Liver (tissue), 9 donors: ENCODE data around the gene RAB4A. TPM values are rescaled to one million over a fixed set of nuclear protein-coding genes. Genes with fewer than 3 reads are reported as not detected.

ENCODE experiments used
- DNase-seq: peaks from one replicate; pipeline ENCODE4 v3.0.0-alpha.2; 2017; ENCODE audit warnings: low spot score
- H3K27ac ChIP-seq, 2 donors: one replicate each; pipeline ENCODE4 v1.7.0; 2013; ENCODE audit warnings: inconsistent platforms in 2 of 2, low read length in 2 of 2, control low read depth in 1 of 2, low read depth in 1 of 2, mild to moderate bottlenecking in 1 of 2
- H3K27me3 ChIP-seq, 4 donors: one replicate each; pipeline versions ENCODE4 v1.6.1 to v1.7.0; 2013; ENCODE audit warnings: low read length in 3 of 4, inconsistent platforms in 1 of 4, mild to moderate bottlenecking in 1 of 4, moderate library complexity in 1 of 4; ENCODE audit not compliant: control insufficient read depth in 4 of 4, insufficient read depth in 4 of 4
- H3K36me3 ChIP-seq, 4 donors: one replicate each; pipeline versions ENCODE4 v1.6.1 to v1.7.0; 2013; ENCODE audit warnings: low read length in 3 of 4, mild to moderate bottlenecking in 3 of 4, low read depth in 1 of 4, moderate library complexity in 1 of 4; ENCODE audit not compliant: control insufficient read depth in 4 of 4, insufficient read depth in 3 of 4
- H3K4me1 ChIP-seq, 4 donors: one replicate each; pipeline versions ENCODE4 v1.6.1 to v1.7.0; 2013; ENCODE audit warnings: low read length in 3 of 4, mild to moderate bottlenecking in 3 of 4, moderate library complexity in 1 of 4; ENCODE audit not compliant: control insufficient read depth in 4 of 4, insufficient read depth in 4 of 4
- H3K4me3 ChIP-seq, 3 donors: one replicate each; pipeline versions ENCODE4 v1.6.1 to v1.7.0; 2013; ENCODE audit warnings: low read length in 3 of 3, control low read depth in 1 of 3, low read depth in 1 of 3, mild to moderate bottlenecking in 1 of 3
- H3K9ac ChIP-seq, 2 donors: one replicate each; pipeline ENCODE4 v1.7.0; 2013; ENCODE audit warnings: low read length in 2 of 2, mild to moderate bottlenecking in 2 of 2, moderate library complexity in 2 of 2, control low read depth in 1 of 2, low read depth in 1 of 2
- H3K9me3 ChIP-seq, 4 donors: one replicate each; pipeline versions ENCODE4 v1.6.1 to v1.7.0; 2013; ENCODE audit warnings: low read length in 3 of 4; ENCODE audit not compliant: control insufficient read depth in 4 of 4
- ATF3 ChIP-seq: IDR thresholded peaks from 2 replicates; pipeline ENCODE4 v1.6.1; 2016; ENCODE audit warnings: antibody characterized with exemption
- CTCF ChIP-seq: fragments of 150-350 bp; IDR thresholded peaks from 2 replicates; pipeline ENCODE4 v1.5.1; 2017; ENCODE audit warnings: improper control_type of control experiment, low read depth, low read length; ENCODE audit not compliant: missing input control
- EGR1 ChIP-seq, 2 donors: IDR thresholded peaks; 2 replicates each; pipeline ENCODE4 v1.6.1; 2016 to 2018; ENCODE audit warnings: antibody characterized with exemption in 2 of 2, low read depth in 2 of 2
- FOXA1 ChIP-seq: IDR thresholded peaks from 2 replicates; pipeline ENCODE4 v1.6.1; 2016; ENCODE audit warnings: antibody characterized with exemption
- FOXA2 ChIP-seq: IDR thresholded peaks from 2 replicates; pipeline ENCODE4 v1.6.1; 2016; ENCODE audit warnings: antibody characterized with exemption
- HNF4A ChIP-seq, 2 donors: conservative IDR thresholded peaks; 2 replicates each; pipeline ENCODE4 v1.6.1; 2016; ENCODE audit warnings: antibody characterized with exemption in 2 of 2, mild to moderate bottlenecking in 2 of 2
- HNF4G ChIP-seq: IDR thresholded peaks from 2 replicates; pipeline ENCODE4 v1.6.1; 2016; ENCODE audit warnings: antibody characterized with exemption
- NR2F2 ChIP-seq: IDR thresholded peaks from 2 replicates; pipeline ENCODE4 v1.6.1; 2016; ENCODE audit warnings: antibody characterized with exemption
- RAD21 ChIP-seq, 2 donors: IDR thresholded peaks; 2 replicates each; pipeline ENCODE4 v1.6.1; 2016; ENCODE audit warnings: antibody characterized with exemption in 2 of 2, mild to moderate bottlenecking in 2 of 2
- REST ChIP-seq: IDR thresholded peaks from 2 replicates; pipeline ENCODE4 v1.6.1; 2016; ENCODE audit warnings: antibody characterized with exemption, mild to moderate bottlenecking
- RXRA ChIP-seq, 2 donors: IDR thresholded peaks; 2 replicates each; pipeline ENCODE4 v1.6.1; 2017 to 2018; ENCODE audit warnings: antibody characterized with exemption in 2 of 2, mild to moderate bottlenecking in 1 of 2
- SP1 ChIP-seq: IDR thresholded peaks from 2 replicates; pipeline ENCODE4 v1.6.1; 2018; ENCODE audit warnings: antibody characterized with exemption, mild to moderate bottlenecking
- TAF1 ChIP-seq: conservative IDR thresholded peaks from 2 replicates; pipeline ENCODE4 v1.6.1; 2016; ENCODE audit warnings: antibody characterized with exemption, mild to moderate bottlenecking
- YY1 ChIP-seq: IDR thresholded peaks from 2 replicates; pipeline ENCODE4 v1.6.1; 2016; ENCODE audit warnings: antibody characterized with exemption, mild to moderate bottlenecking
- WGBS: extraction: QIAGEN DNeasy Blood & Tissue Kit; methylation state at CpG from one replicate; pipeline ENCODE4 v1.1.7; 2013; 5-methylcytosine and 5-hydroxymethylcytosine counted together
- polyA plus RNA-seq, 2 donors: library from polyadenylated mRNA; stranded (reverse) in 1 of 2; unstranded in 1 of 2; fragments of 200-250 nt in 1 of 2; fragments of >200 nt in 1 of 2; fragmentation: Nextera tagmentation in 1 of 2; extraction: Ambion mirVana in 1 of 2; gene quantifications; one replicate each; pipeline versions ENCODE4 v1.2.1 to v1.2.3, GENCODE V29; 2013 to 2015
- total RNA-seq, 2 donors: library from RNA; depleted of rRNA; stranded (reverse); fragments of >200 nt; gene quantifications; one replicate each; pipeline ENCODE4 v1.2.3, GENCODE V29; 2014
- TF ChIP-seq, protein P1 (sequence below): IDR thresholded peaks from 2 replicates; pipeline ENCODE4 v1.6.1; 2016; ENCODE audit warnings: antibody characterized with exemption
- donor health status: healthy.
- donor health status: healthy.
- donor health status: healthy.
- donor health status: healthy.
- donor health status: healthy.

Gene RAB4A
- total and polyA plus RNA-seq, 4 donors = 16.5 to 51.9 (median 29.5) TPM

DNA sequence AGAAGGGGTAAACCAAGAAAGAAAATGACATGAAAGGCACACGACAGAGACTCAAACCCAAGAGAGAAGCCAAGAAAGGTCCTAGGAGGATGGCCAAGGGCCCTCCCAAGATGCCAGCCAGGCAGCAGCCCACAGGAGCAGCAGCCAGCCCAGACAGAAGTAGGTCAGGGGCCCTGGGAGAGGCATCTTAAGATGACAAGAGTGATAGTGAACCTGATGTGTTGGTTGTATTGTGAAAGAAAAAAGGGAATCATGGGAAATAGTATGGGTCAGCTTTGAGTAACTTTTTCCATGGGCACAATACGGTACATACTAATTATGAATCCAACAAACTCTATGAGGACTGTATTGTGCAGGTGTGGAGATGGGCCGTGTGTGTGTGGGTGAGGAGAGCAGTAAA, 68.6 kb downstream of the RAB4A start (continued):
- TF ChIP-seq CTCF (no peak), ATF3 (no peak)

DNA sequence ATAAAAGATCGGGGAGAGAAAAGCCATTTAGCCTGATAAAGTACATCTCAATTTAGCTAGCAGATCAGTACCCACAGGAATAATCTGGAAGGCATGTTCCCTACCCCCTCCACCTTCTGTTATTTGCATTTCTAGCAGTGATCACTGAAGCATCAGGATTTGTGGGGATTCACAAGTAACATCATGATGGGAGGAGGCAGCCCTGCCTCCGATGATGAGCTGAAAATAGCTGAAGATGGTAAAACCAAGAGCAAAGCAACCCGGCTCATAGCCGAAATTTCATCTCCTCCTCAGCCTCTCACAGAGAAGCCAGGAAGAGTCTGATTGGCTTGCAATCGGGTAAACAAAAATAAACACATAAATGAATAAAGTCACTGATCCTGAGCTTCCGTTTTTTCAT, 69.6 kb downstream of the RAB4A start:
- H3K27me3 ChIP-seq = no peaks in the 10 kb centered on the region
- no peaks in the 10 kb centered on the region for H3K36me3 ChIP-seq
- no peak for DNase-seq
- H3K27ac ChIP-seq = no peak overlapping the region
- no peak overlapping the region for H3K9ac ChIP-seq
- 94% methylated on average over 6 of the region's 6 CpGs for whole genome bisulfite sequencing
- TF ChIP-seq SP1 = no peak
- TF ChIP-seq TAF1 = no peak
- no peak for TF ChIP-seq RXRA (IDR thresholded peaks at IDR 0.05)
- no peak for TF ChIP-seq ATF3
- TF ChIP-seq, protein P1, sequence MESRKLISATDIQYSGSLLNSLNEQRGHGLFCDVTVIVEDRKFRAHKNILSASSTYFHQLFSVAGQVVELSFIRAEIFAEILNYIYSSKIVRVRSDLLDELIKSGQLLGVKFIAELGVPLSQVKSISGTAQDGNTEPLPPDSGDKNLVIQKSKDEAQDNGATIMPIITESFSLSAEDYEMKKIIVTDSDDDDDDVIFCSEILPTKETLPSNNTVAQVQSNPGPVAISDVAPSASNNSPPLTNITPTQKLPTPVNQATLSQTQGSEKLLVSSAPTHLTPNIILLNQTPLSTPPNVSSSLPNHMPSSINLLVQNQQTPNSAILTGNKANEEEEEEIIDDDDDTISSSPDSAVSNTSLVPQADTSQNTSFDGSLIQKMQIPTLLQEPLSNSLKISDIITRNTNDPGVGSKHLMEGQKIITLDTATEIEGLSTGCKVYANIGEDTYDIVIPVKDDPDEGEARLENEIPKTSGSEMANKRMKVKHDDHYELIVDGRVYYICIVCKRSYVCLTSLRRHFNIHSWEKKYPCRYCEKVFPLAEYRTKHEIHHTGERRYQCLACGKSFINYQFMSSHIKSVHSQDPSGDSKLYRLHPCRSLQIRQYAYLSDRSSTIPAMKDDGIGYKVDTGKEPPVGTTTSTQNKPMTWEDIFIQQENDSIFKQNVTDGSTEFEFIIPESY = no peak
- no peak for TF ChIP-seq HNF4A (conservative IDR thresholded peaks at IDR 0.05)
- no peak for TF ChIP-seq REST
- no peak for TF ChIP-seq YY1
- no peak overlapping the region for H3K4me3 ChIP-seq
- H3K9me3 ChIP-seq = no peaks in the 10 kb centered on the region
- H3K4me1 ChIP-seq = peaks cover 6 to 17% (median 11%) of the 10 kb centered on the region in 4 donors

GRCh38 chr1:229341774-229342655, 71.1 kb downstream of the RAB4A start:
- Histone ChIP-seq H3K4me1 (peaks cover 6 to 17% (median 11%) of the 10 kb centered on the region in 4 donors), H3K36me3 (no peaks in the 10 kb centered on the region), H3K4me3 (peak overlapping the region; percentile 65 to 97 (median 93)), H3K9ac (peak overlapping the region; percentile 22 to 27), H3K9me3 (no peaks in the 10 kb centered on the region), H3K27me3 (no peaks in the 10 kb centered on the region), H3K27ac (peak overlapping the region; percentile 66 to 76)
- WGBS = 1% methylated on average over 103 of the region's 103 CpGs
- peak; percentile 86 for DNase-seq
- TF ChIP-seq SP1 = no peak
- no peak for TF ChIP-seq HNF4G
- no peak for TF ChIP-seq NR2F2
- no peak for TF ChIP-seq REST
- TF ChIP-seq RAD21 (IDR thresholded peaks at IDR 0.05) = no peak
- TF ChIP-seq, protein P1 = no peak
- TF ChIP-seq FOXA1 = no peak
- no peak for TF ChIP-seq EGR1 (IDR thresholded peaks at IDR 0.05; ENCODE audit: low read depth in 2 of 2)
- no peak for TF ChIP-seq YY1
- TF ChIP-seq FOXA2 = no peak
